Ovary (tissue), 9 donors: Measurements from ENCODE around the gene INHA. TPM values are rescaled to one million over a fixed set of nuclear protein-coding genes. Genes with fewer than 3 reads are reported as not detected.

ENCODE experiments used
- DNase-seq, 5 donors: peaks; one replicate each; pipeline ENCODE4 v3.0.0-alpha.2; 2019 to 2020
- H3K27ac ChIP-seq, 2 donors: fragments of 200-600 bp; one replicate each; pipeline versions ENCODE4 v1.5.1 to v1.8.0; 2019 to 2022
- H3K27me3 ChIP-seq: fragments of 200-600 bp; one replicate; pipeline ENCODE4 v1.8.0; 2022
- H3K36me3 ChIP-seq: fragments of 200-600 bp; sonication (generic); one replicate; pipeline ENCODE4 v1.5.1; 2019
- H3K4me1 ChIP-seq: one replicate; pipeline ENCODE4 v1.8.1; 2013; ENCODE audit warnings: mild to moderate bottlenecking, moderate library complexity; ENCODE audit not compliant: insufficient read depth
- H3K4me3 ChIP-seq: fragments of 200-600 bp; sonication (generic); one replicate; pipeline ENCODE4 v1.5.1; 2017
- H3K9me3 ChIP-seq, 2 donors: fragments of 200-600 bp in 1 of 2; sonication (generic) in 1 of 2; one replicate each; pipeline versions ENCODE4 v1.5.1 to v1.8.1; 2013 to 2019; ENCODE audit warnings: mild to moderate bottlenecking in 1 of 2, moderate library complexity in 1 of 2
- CTCF ChIP-seq, 3 donors: fragments of 450-650 bp in 2 of 3; fragments of 200-600 bp in 1 of 3; IDR thresholded peaks; one replicate each; pipeline versions ENCODE4 v1.5.1 to v1.8.0; 2016 to 2022; ENCODE audit warnings: antibody characterized with exemption in 3 of 3, mild to moderate bottlenecking in 1 of 3
- EP300 ChIP-seq: sonication (generic); formaldehyde crosslinking; IDR thresholded peaks from one replicate; pipeline ENCODE4 v1.6.1; 2017; ENCODE audit warnings: antibody characterized with exemption
- POLR2A ChIP-seq: fragments of 450-650 bp; IDR thresholded peaks from one replicate; pipeline ENCODE4 v1.6.1; 2017; ENCODE audit warnings: antibody characterized with exemption, mild to moderate bottlenecking, moderate library complexity
- WGBS, 3 donors: extraction: QIAGEN DNeasy Blood & Tissue Kit in 1 of 3; methylation state at CpG; one replicate each; pipeline versions ENCODE4 v1.1.5 to v1.1.7; 2013 to 2017; 5-methylcytosine and 5-hydroxymethylcytosine counted together
- intact Hi-C, 4 donors: fragments of 100-400 bp; cut with DNase I; formaldehyde crosslinking; loops; one replicate each; pipeline versions ENCODE4 v1.11.0 to v1.15.1; 2022 to 2023
- polyA plus RNA-seq, 2 donors: library from polyadenylated mRNA; stranded (reverse); fragments of 200-250 nt in 1 of 2; fragments of 350-450 nt in 1 of 2; fragmentation: Illumina TruSeq in 1 of 2; extraction: RNeasy Lipid Tissue Mini Kit (QIAGEN cat#74804) in 1 of 2; gene quantifications; one replicate each; pipeline ENCODE4 v1.2.3, GENCODE V29; 2013 to 2014
- total RNA-seq, 7 donors: library from RNA; depleted of rRNA in 2 of 7; stranded (reverse); fragments of >200 nt in 2 of 7; fragmentation: NEBNext Ultra II Directional in 3 of 7; extraction: Animal tissue kit (Norgen Biotek cat#: 25700) in 3 of 7; gene quantifications; one replicate each; pipeline versions ENCODE4 v1.1.0 to v1.2.4, GENCODE V29; 2016 to 2023
- donor health status: DM: no; HTN: no; CAD: no; lungs with moderate emphysema.
- donor health status: DM: no; HTN: no; CAD: no.
- donor health status: Bipolar disorder and iron deficiency.
- donor health status: DM: yes; HTN: yes; CAD: no.
- donor health status: DM: no; HTN: no; CAD: no.
- donor health status: DM: yes; HTN: yes; CAD: no.

INHA gene
- total and polyA plus RNA-seq, 9 donors, result 38.4 to 165 (median 79.4) TPM

- no peak for DNase-seq
- intact Hi-C loops, result no loop called here
Observed at GRCh38 chr2:219591091-219591490, 19.0 kb downstream of the INHA start.

GRCh38 chr2:219592736-219593135 lies 20.6 kb downstream of the INHA start:
- no peaks in the 10 kb centered on the region for H3K9me3 ChIP-seq
- H3K4me3 ChIP-seq, result no peak overlapping the region
- DNase-seq, result no peak
- H3K27ac ChIP-seq, result no peak overlapping the region
- WGBS, 3 donors, result 70 to 74% (median 71%) methylated on average over 6 of the region's 6 CpGs
- no peaks in the 10 kb centered on the region for H3K27me3 ChIP-seq
- no peaks in the 10 kb centered on the region for H3K36me3 ChIP-seq
- H3K4me1 ChIP-seq, result peaks cover 8% of the 10 kb centered on the region
- intact Hi-C loops, result no loop called here
- no peak for TF ChIP-seq EP300
- TF ChIP-seq CTCF (IDR thresholded peaks at IDR 0.05), result no peak
- TF ChIP-seq POLR2A, result no peak

More at GRCh38 chr2:219591091-219591490, 19.0 kb downstream of the INHA start:
- no peak for TF ChIP-seq CTCF (IDR thresholded peaks at IDR 0.05)
- TF ChIP-seq EP300, result no peak
- no peak for TF ChIP-seq POLR2A
- Histone ChIP-seq H3K27me3 (no peaks in the 10 kb centered on the region), H3K27ac (no peak overlapping the region), H3K4me1 (peaks cover 3% of the 10 kb centered on the region), H3K36me3 (no peaks in the 10 kb centered on the region), H3K4me3 (no peak overlapping the region), H3K9me3 (no peaks in the 10 kb centered on the region)
- 70 to 74% (median 73%) methylated on average over 4 of the region's 4 CpGs for WGBS, 3 donors

GRCh38 chr2:219593154-219593553 lies 21.0 kb downstream of the INHA start:
- no peaks in the 10 kb centered on the region for H3K9me3 ChIP-seq
- no peak for TF ChIP-seq POLR2A
- no peak for TF ChIP-seq CTCF (IDR thresholded peaks at IDR 0.05)
- no peak for TF ChIP-seq EP300
- WGBS, 3 donors, result 70 to 86% (median 72%) methylated on average over 2 of the region's 2 CpGs
- peaks cover 8% of the 10 kb centered on the region for H3K4me1 ChIP-seq
- H3K27me3 ChIP-seq, result no peaks in the 10 kb centered on the region
- no peak overlapping the region for H3K27ac ChIP-seq
- DNase-seq, result no peak
- intact Hi-C loops, result no loop called here
- no peaks in the 10 kb centered on the region for H3K36me3 ChIP-seq
- no peak overlapping the region for H3K4me3 ChIP-seq

GRCh38 chr2:219595256-219595655 lies 23.1 kb downstream of the INHA start:
- Histone ChIP-seq H3K36me3 (no peaks in the 10 kb centered on the region), H3K9me3 (no peaks in the 10 kb centered on the region), H3K27me3 (no peaks in the 10 kb centered on the region), H3K4me1 (peaks cover 12% of the 10 kb centered on the region), H3K27ac (peak overlapping the region; percentile 26 to 91), H3K4me3 (no peak overlapping the region)
- WGBS, 3 donors, result 1 to 7% (median 4%) methylated on average over 3 of the region's 3 CpGs
- TF ChIP-seq EP300 (no peak), CTCF (IDR thresholded peaks at IDR 0.05) (peak in 1 of 3 donors; percentile 18), POLR2A (peak; percentile 20)
- intact Hi-C loops, result no loop called here
- DNase-seq, result peak in 4 of 5 donors; percentile 74 to 82 (median 78)
